Activated B cell treated with CpG ODN at 0.5 μM for 24 hours (primary cell): Measurements from ENCODE around the gene ARHGEF11. TPM values are rescaled to one million over a fixed set of nuclear protein-coding genes. Genes with fewer than 3 reads are reported as not detected.

Experiments used
- ATAC-seq: fragments of 200-7000 bp; cut with Tn5 transposase; one replicate; pipeline ENCODE4 v1.10.0; 2021; ENCODE audit warnings: low read depth, mild to moderate bottlenecking, moderate library complexity
- CTCF ChIA-PET: fragments of 350-600 bp; sonication (Branson Sonifier 250); formaldehyde crosslinking; loops from one replicate; lab custom pipeline; 2021; ENCODE audit warnings: antibody characterized with exemption; lab: Charles Lee
- POLR2A ChIA-PET: fragments of 350-600 bp; sonication (Branson Sonifier 250); formaldehyde crosslinking; loops from one replicate; lab custom pipeline; 2021; ENCODE audit warnings: antibody characterized with exemption; lab: Charles Lee
- DNase-seq: peaks from one replicate; pipeline ENCODE4 v3.0.0; 2022
- H3K27ac Mint-ChIP-seq: one replicate; pipeline ENCODE4 v1.8.0; 2020; ENCODE audit warnings: mixed read lengths
- H3K27me3 Mint-ChIP-seq: one replicate; pipeline ENCODE4 v1.8.0; 2021; ENCODE audit warnings: mixed read lengths
- H3K36me3 Mint-ChIP-seq: one replicate; pipeline ENCODE4 v1.8.0; 2021; ENCODE audit warnings: low read depth, mixed read lengths
- H3K4me1 Mint-ChIP-seq: one replicate; pipeline ENCODE4 v1.8.0; 2021; ENCODE audit warnings: mixed read lengths
- H3K4me3 Mint-ChIP-seq: one replicate; pipeline ENCODE4 v1.8.0; 2020; ENCODE audit warnings: mild to moderate bottlenecking, mixed read lengths
- H3K9me3 Mint-ChIP-seq: one replicate; pipeline ENCODE4 v1.8.0; 2020; ENCODE audit warnings: mixed read lengths
- CTCF ChIP-seq: fragments of 200-600 bp; IDR thresholded peaks from one replicate; pipeline ENCODE4 v1.8.0; 2022; ENCODE audit warnings: antibody characterized with exemption, mild to moderate bottlenecking
- intact Hi-C: fragments of 100-400 bp; cut with micrococcal nuclease; formaldehyde crosslinking; loops from one replicate; pipeline ENCODE4 v1.15.1; 2024
- total RNA-seq: library from RNA; stranded (reverse); gene quantifications from 2 replicates; pipeline ENCODE4 v1.2.3, GENCODE V29; 2022

Gene ARHGEF11
- total RNA-seq, 1 donor from 2014 or later, result 0.95 TPM

GRCh38 chr1:156901590-156901900, 144.0 kb downstream of the ARHGEF11 start:
- H3K27me3 Mint-ChIP-seq, result peaks cover 42% of the 10 kb centered on the region
- ATAC-seq, result no peak
- intact Hi-C loops, result no loop called here
- H3K4me3 Mint-ChIP-seq, result no peak overlapping the region
- CTCF ChIA-PET, result interaction anchor here (1.2 kb wide), 1 partner anchor 12 kb away, joined by 3 read pairs; no protein-coding TSS in a partner anchor
- POLR2A ChIA-PET, result interaction anchor here (0.5 kb wide), 1 partner anchor 173 kb away, joined by 4 read pairs; the partner anchor contains the start of genes ISG20L2 and METTL25B
- H3K36me3 Mint-ChIP-seq, result no peaks in the 10 kb centered on the region
- H3K27ac Mint-ChIP-seq, result no peak overlapping the region
- no peaks in the 10 kb centered on the region for H3K9me3 Mint-ChIP-seq
- no peaks in the 10 kb centered on the region for H3K4me1 Mint-ChIP-seq
- no peak for DNase-seq
- no peak for TF ChIP-seq CTCF

GRCh38 chr1:156900896-156901589, 144.5 kb downstream of the ARHGEF11 start:
- ChIA-PET CTCF (no interaction called here), POLR2A (no interaction called here)
- Mint-ChIP-seq H3K9me3 (no peaks in the 10 kb centered on the region), H3K27me3 (peaks cover 47% of the 10 kb centered on the region), H3K27ac (no peak overlapping the region), H3K36me3 (no peaks in the 10 kb centered on the region), H3K4me1 (no peaks in the 10 kb centered on the region), H3K4me3 (no peak overlapping the region)
- no peak for DNase-seq
- intact Hi-C loops, result no loop called here
- ATAC-seq, result no peak
- TF ChIP-seq CTCF, result no peak

- ChIA-PET CTCF (interaction anchor here (1.0 kb wide), 1 partner anchor 10 kb away, joined by 6 read pairs; no protein-coding TSS in a partner anchor), POLR2A (no interaction called here)
- Mint-ChIP-seq H3K4me1 (no peaks in the 10 kb centered on the region), H3K27ac (no peak overlapping the region), H3K9me3 (no peaks in the 10 kb centered on the region), H3K36me3 (no peaks in the 10 kb centered on the region), H3K4me3 (no peak overlapping the region), H3K27me3 (peaks cover 50% of the 10 kb centered on the region)
- DNase-seq (no peak), ATAC-seq (no peak)
- intact Hi-C loops, result no loop called here
- TF ChIP-seq CTCF, result no peak
These were observed 145.4 kb downstream of the ARHGEF11 start for GRCh38 chr1:156899956-156900718.

- no peak overlapping the region for H3K27ac Mint-ChIP-seq
- ATAC-seq (no peak), DNase-seq (no peak)
- H3K36me3 Mint-ChIP-seq, result no peaks in the 10 kb centered on the region
- CTCF ChIA-PET, result no interaction called here
- H3K4me3 Mint-ChIP-seq, result no peak overlapping the region
- TF ChIP-seq CTCF, result no peak
- intact Hi-C loops, result no loop called here
- no peaks in the 10 kb centered on the region for H3K4me1 Mint-ChIP-seq
- H3K27me3 Mint-ChIP-seq, result peaks cover 55% of the 10 kb centered on the region
- POLR2A ChIA-PET, result no interaction called here
- no peaks in the 10 kb centered on the region for H3K9me3 Mint-ChIP-seq
These were observed 146.4 kb downstream of the ARHGEF11 start for GRCh38 chr1:156898971-156899664.

GRCh38 chr1:156898161-156898566, 147.4 kb downstream of the ARHGEF11 start:
- CTCF ChIA-PET, result no interaction called here
- Mint-ChIP-seq H3K27me3 (peaks cover 60% of the 10 kb centered on the region), H3K36me3 (no peaks in the 10 kb centered on the region), H3K27ac (no peak overlapping the region), H3K9me3 (no peaks in the 10 kb centered on the region), H3K4me1 (peaks cover 2% of the 10 kb centered on the region), H3K4me3 (no peak overlapping the region)
- TF ChIP-seq CTCF, result no peak
- ATAC-seq, result no peak
- POLR2A ChIA-PET, result interaction anchor here (0.6 kb wide), 1 partner anchor 81 kb away, joined by 6 read pairs; no protein-coding TSS in a partner anchor
- no peak for DNase-seq
- intact Hi-C loops, result no loop called here
